Dedifferentiated amniotic fluid mesenchymal stem cell (primary cell): Measurements from ENCODE around the gene ITPKB.
"Not testable (repeated sequence)": the region's sequence is repeated elsewhere in the genome, so short reads cannot be mapped to it uniquely, and the experiment has no call there.

Source experiments
- DNase-seq: peaks from one replicate; pipeline ENCODE4 v3.0.0-alpha.2; 2016; ENCODE audit errors: extremely low spot score

The ITPKB gene

GRCh38 chr1:226603022-226603857 is 135.8 kb downstream of the ITPKB start:
- peak; percentile 68 for DNase-seq

GRCh38 chr1:226602186-226603021 is 136.7 kb downstream of the ITPKB start:
- DNase-seq: peak; percentile 79

- DNase-seq: no peak
Measured at GRCh38 chr1:226601456-226601855, 137.6 kb downstream of the ITPKB start.

GRCh38 chr1:226600254-226600653 is 138.8 kb downstream of the ITPKB start:
- DNase-seq: no peak

GRCh38 chr1:226599636-226600238 is 139.3 kb downstream of the ITPKB start:
- no peak for DNase-seq

- DNase-seq: not testable (repeated sequence)
Measured at GRCh38 chr1:226598955-226599354, 140.1 kb downstream of the ITPKB start.

GRCh38 chr1:226598455-226598849 is 140.6 kb downstream of the ITPKB start:
- DNase-seq: no peak

- no peak for DNase-seq
Measured at GRCh38 chr1:226597616-226598454, 141.2 kb downstream of the ITPKB start.

- no peak for DNase-seq
Measured at GRCh38 chr1:226596531-226597165, 142.4 kb downstream of the ITPKB start.

GRCh38 chr1:226593541-226593940 is 145.5 kb downstream of the ITPKB start:
- DNase-seq: no peak

GRCh38 chr1:226590614-226591013 is 148.5 kb downstream of the ITPKB start:
- DNase-seq: no peak

- no peak for DNase-seq
Measured at GRCh38 chr1:226589008-226589733, 149.9 kb downstream of the ITPKB start.

- DNase-seq: no peak
Measured at GRCh38 chr1:226588484-226588883, 150.6 kb downstream of the ITPKB start.

- no peak for DNase-seq
Measured at GRCh38 chr1:226586650-226587422, 152.2 kb downstream of the ITPKB start.

- DNase-seq: no peak
Measured at GRCh38 chr1:226586116-226586515, 153.0 kb downstream of the ITPKB start.

- DNase-seq: no peak
Measured at GRCh38 chr1:226584164-226584563, 154.9 kb downstream of the ITPKB start.

- no peak for DNase-seq
Measured at GRCh38 chr1:226582966-226583365, 156.1 kb downstream of the ITPKB start.
